HG03045 (cell line): ENCODE results near the gene OR12D2.
"Not testable (repeated sequence)": the region's sequence is repeated elsewhere in the genome, so short reads cannot be mapped to it uniquely, and the experiment has no call there.

ENCODE experiments used
- ATAC-seq: cut with Tn5 transposase; IDR thresholded peaks from one replicate; pipeline ENCODE4 v1.9.1; 2021; ENCODE audit warnings: mild to moderate bottlenecking, moderate library complexity; ENCODE audit not compliant: unreplicated experiment

Gene OR12D2

GRCh38 chr6:29395331-29395730 lies at the start of gene OR12D2:
Gene OR12D2 (plus strand): TSS chr6:29395631. CDS start chr6:29396700, 1,069 bp downstream.
- ATAC-seq = no peak

GRCh38 chr6:29349348-29349747 lies 46.1 kb upstream of the OR12D2 start:
- not testable (repeated sequence) for ATAC-seq

GRCh38 chr6:29354980-29355379 lies 40.5 kb upstream of the OR12D2 start:
- no peak for ATAC-seq

GRCh38 chr6:29355603-29356002 lies 39.8 kb upstream of the OR12D2 start:
- no peak for ATAC-seq

- no peak for ATAC-seq
These were observed 26.7 kb upstream of the OR12D2 start, which contains the start of gene OR5V1 for GRCh38 chr6:29368765-29369164. Gene OR5V1 (minus strand): TSS chr6:29368865. CDS start chr6:29356195, 12,670 bp downstream.

GRCh38 chr6:29375191-29375590 lies 20.2 kb upstream of the OR12D2 start, which contains the start of gene OR12D3:
Gene OR12D3 (minus strand): TSS chr6:29375291. CDS start chr6:29375287, 4 bp downstream.
- ATAC-seq = no peak

GRCh38 chr6:29376003-29376402 lies 19.4 kb upstream of the OR12D2 start:
- no peak for ATAC-seq

GRCh38 chr6:29388533-29388932 lies 6.9 kb upstream of the OR12D2 start:
- no peak for ATAC-seq

GRCh38 chr6:29399525-29399924 lies 4.1 kb downstream of the OR12D2 start:
- ATAC-seq = no peak

- ATAC-seq = no peak
These were observed 8.4 kb downstream of the OR12D2 start for GRCh38 chr6:29403801-29404200.

DNA sequence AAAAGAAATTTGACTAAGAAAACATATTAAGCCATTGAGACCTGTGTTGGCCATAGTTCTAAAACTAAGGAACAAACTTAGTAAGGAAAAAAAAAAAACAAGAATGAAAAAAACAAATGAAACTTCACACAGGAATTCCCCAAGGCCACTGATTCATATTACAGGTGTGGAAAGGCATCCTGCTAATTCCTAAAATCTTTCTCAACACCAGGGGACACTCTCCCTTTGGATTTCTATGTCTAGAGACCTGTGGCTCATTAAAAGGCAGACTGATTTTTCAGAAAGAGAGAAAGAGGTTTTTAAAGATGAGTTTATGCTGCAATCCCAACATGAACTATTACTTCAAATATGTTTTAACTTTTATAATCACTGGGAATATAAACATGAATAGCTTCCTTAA lies 19.2 kb downstream of the OR12D2 start, which contains the start of gene OR12D1:
Gene OR12D1, plus strand, starts transcription at position 341 of the 400 bp plus-strand sequence.
- no peak for ATAC-seq

DNA sequence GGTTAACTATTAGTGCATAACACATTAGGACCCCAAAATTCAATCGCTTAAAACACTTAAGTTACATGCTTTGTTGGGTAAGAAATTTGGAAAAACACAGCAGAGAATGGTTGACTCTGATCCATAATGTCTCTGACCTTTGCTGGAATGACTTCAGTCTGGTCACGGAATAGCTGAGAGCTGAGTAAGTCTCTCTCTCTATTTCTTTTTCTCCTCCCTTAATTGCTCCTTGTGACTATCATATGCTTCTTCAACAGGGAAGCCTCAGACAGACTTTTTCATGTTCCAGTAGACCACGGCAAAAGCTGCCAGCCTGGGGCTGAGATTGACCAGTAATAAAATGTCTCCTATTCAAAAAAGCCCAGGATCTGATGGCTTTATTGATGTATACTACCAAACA lies 24.1 kb downstream of the OR12D2 start:
- no peak for ATAC-seq

- no peak for ATAC-seq
These were observed 28.7 kb downstream of the OR12D2 start for GRCh38 chr6:29424168-29424567.

- no peak for ATAC-seq
These were observed 29.1 kb downstream of the OR12D2 start for GRCh38 chr6:29424575-29424974.

DNA sequence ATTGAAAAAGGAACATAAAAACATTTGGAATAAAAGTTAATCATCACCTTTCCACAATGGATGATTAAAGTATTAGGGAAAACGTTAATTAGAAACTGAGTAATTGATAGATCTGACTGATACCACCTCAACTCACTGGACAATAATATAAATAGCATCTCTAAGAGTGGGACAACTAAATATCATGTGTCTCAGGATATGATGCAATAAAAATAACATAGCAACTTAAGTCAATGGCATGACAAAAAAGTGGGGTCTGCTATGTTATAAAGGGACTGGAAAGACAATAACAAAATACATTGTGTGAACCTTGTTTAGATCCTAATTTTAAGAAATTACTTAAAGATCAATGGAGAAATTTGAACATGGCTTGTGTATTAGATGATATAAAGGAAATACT lies 29.6 kb downstream of the OR12D2 start:
- no peak for ATAC-seq

- ATAC-seq = no peak
These were observed 31.2 kb downstream of the OR12D2 start for GRCh38 chr6:29426654-29427053.

- ATAC-seq = not testable (repeated sequence)
These were observed 41.3 kb downstream of the OR12D2 start for GRCh38 chr6:29436730-29437129.

- ATAC-seq = no peak
These were observed 43.6 kb downstream of the OR12D2 start, which contains the start of gene OR10C1 for GRCh38 chr6:29439006-29439405. Gene OR10C1 (plus strand): TSS chr6:29439306. CDS start chr6:29440016, 710 bp downstream.

GRCh38 chr6:29442719-29443118 lies 47.3 kb downstream of the OR12D2 start:
- ATAC-seq = no peak

DNA sequence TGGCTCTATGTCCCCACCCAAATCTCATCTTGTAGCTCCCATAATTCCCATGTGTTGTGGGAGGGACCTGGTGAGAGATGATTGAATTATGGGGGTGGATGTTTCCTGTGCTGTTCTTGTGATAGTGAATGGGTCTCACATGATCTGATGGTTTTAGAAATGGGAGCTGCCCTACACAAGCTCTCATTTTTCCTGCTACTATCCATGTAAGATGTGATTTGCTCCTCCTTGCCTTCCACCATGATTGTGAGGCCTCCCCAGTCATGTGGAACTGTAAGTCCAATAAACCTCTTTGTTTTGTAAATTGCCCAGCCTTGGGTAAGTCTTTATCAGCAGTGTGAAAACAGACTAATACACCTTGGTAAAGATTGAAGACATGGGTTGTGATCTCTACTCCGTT lies 48.6 kb downstream of the OR12D2 start:
- not testable (repeated sequence) for ATAC-seq
